PC-3 (cell line): ENCODE measurements around the gene POLR2F.

Experiments
- EZH2phosphoT487 ChIP-seq: fragments of 300-600 bp; sonication (generic); IDR thresholded peaks from 2 replicates; pipeline ENCODE4 v1.6.1; 2018; ENCODE audit warnings: mild to moderate bottlenecking, antibody characterized with exemption, low read length, borderline replicate concordance
- TF ChIP-seq, protein P1 (sequence below): fragments of 300-600 bp; sonication (generic); conservative IDR thresholded peaks from 2 replicates; pipeline ENCODE4 v1.5.1; 2017; ENCODE audit warnings: antibody characterized with exemption, low read depth, mild to moderate bottlenecking, low read length

GRCh38 chr22:37959231-37959825, 5.8 kb downstream of the POLR2F start:
- TF ChIP-seq, protein P1, sequence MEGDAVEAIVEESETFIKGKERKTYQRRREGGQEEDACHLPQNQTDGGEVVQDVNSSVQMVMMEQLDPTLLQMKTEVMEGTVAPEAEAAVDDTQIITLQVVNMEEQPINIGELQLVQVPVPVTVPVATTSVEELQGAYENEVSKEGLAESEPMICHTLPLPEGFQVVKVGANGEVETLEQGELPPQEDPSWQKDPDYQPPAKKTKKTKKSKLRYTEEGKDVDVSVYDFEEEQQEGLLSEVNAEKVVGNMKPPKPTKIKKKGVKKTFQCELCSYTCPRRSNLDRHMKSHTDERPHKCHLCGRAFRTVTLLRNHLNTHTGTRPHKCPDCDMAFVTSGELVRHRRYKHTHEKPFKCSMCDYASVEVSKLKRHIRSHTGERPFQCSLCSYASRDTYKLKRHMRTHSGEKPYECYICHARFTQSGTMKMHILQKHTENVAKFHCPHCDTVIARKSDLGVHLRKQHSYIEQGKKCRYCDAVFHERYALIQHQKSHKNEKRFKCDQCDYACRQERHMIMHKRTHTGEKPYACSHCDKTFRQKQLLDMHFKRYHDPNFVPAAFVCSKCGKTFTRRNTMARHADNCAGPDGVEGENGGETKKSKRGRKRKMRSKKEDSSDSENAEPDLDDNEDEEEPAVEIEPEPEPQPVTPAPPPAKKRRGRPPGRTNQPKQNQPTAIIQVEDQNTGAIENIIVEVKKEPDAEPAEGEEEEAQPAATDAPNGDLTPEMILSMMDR = no peak
- TF ChIP-seq EZH2phosphoT487 = no peak
